ENCODE data around the gene RBM4B.

DNA sequence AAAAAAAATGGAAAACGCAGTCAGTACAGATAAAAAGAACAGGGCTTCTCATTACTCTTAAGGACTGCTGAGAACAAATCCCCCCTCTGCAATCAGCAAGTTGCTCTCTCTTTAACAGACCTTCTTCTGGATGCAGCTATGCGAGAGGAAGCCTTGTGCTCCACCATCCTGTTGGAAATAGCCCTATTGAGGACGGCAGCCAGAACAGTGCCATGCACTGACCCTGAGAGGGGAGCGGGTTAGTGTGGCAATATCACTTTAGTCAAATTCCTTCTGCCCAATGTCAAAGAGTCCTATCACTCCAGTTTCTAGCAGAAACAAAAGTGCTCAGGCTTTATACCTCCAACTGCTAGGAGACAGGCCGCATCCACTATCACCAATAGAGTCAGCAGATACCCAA lies 6.9 kb downstream of the RBM4B start:
- TF ChIP-seq CHD1 (IDR thresholded peaks at IDR 0.05; ENCODE audit: low read depth, low read length) (no peak), SMC3 (IDR thresholded peaks at IDR 0.05; ENCODE audit: low read depth, low read length) (no peak), FOS (IDR thresholded peaks at IDR 0.05; ENCODE audit: low read depth, low read length) (no peak), NFE2L2 (IDR thresholded peaks at IDR 0.05; ENCODE audit: low read depth, low read length) (no peak), RCOR1 (IDR thresholded peaks at IDR 0.05; ENCODE audit: insufficient replicate concordance, low read length) (no peak), POLR2A (IDR thresholded peaks at IDR 0.05; ENCODE audit: low read depth, low read length) (no peak), MXI1 (IDR thresholded peaks at IDR 0.05; ENCODE audit: borderline replicate concordance, low read depth, low read length) (no peak), MAFK (IDR thresholded peaks at IDR 0.05; ENCODE audit: low read depth, low read length) (no peak), RAD21 (IDR thresholded peaks at IDR 0.05; ENCODE audit: low read length) (no peak)
- TF ChIP-seq, protein P1, sequence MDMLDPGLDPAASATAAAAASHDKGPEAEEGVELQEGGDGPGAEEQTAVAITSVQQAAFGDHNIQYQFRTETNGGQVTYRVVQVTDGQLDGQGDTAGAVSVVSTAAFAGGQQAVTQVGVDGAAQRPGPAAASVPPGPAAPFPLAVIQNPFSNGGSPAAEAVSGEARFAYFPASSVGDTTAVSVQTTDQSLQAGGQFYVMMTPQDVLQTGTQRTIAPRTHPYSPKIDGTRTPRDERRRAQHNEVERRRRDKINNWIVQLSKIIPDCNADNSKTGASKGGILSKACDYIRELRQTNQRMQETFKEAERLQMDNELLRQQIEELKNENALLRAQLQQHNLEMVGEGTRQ (IDR thresholded peaks at IDR 0.05; ENCODE audit: low read depth, low read length): no peak
- TF ChIP-seq, protein P2, sequence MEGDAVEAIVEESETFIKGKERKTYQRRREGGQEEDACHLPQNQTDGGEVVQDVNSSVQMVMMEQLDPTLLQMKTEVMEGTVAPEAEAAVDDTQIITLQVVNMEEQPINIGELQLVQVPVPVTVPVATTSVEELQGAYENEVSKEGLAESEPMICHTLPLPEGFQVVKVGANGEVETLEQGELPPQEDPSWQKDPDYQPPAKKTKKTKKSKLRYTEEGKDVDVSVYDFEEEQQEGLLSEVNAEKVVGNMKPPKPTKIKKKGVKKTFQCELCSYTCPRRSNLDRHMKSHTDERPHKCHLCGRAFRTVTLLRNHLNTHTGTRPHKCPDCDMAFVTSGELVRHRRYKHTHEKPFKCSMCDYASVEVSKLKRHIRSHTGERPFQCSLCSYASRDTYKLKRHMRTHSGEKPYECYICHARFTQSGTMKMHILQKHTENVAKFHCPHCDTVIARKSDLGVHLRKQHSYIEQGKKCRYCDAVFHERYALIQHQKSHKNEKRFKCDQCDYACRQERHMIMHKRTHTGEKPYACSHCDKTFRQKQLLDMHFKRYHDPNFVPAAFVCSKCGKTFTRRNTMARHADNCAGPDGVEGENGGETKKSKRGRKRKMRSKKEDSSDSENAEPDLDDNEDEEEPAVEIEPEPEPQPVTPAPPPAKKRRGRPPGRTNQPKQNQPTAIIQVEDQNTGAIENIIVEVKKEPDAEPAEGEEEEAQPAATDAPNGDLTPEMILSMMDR (conservative IDR thresholded peaks at IDR 0.05; ENCODE audit: low read depth, low read length): no peak
- TF ChIP-seq, protein P3, sequence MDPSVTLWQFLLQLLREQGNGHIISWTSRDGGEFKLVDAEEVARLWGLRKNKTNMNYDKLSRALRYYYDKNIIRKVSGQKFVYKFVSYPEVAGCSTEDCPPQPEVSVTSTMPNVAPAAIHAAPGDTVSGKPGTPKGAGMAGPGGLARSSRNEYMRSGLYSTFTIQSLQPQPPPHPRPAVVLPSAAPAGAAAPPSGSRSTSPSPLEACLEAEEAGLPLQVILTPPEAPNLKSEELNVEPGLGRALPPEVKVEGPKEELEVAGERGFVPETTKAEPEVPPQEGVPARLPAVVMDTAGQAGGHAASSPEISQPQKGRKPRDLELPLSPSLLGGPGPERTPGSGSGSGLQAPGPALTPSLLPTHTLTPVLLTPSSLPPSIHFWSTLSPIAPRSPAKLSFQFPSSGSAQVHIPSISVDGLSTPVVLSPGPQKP (IDR thresholded peaks at IDR 0.05; ENCODE audit: borderline replicate concordance, low read depth, low read length): no peak
